ENCODE results near the gene COMMD3.

Gene COMMD3

GRCh38 chr10:22368981-22369380 lies 52.8 kb downstream of the COMMD3 start:
- no peak for DNase-seq

GRCh38 chr10:22369434-22370072 lies 53.4 kb downstream of the COMMD3 start:
- no peak for DNase-seq

Measured in DMS 273 treated with DMSO at 0.1 percent for 48 hours (cell line).